Ascending aorta (tissue), 2 donors: ENCODE measurements around the gene MAMLD1. TPM values are rescaled to one million over a fixed set of nuclear protein-coding genes. Genes with fewer than 3 reads are reported as not detected.

Source experiments
- DNase-seq, 2 donors: peaks; one replicate each; pipeline ENCODE4 v3.0.0-alpha.2; 2019; ENCODE audit warnings: low spot score in 2 of 2
- H3K27ac ChIP-seq, 2 donors: fragments of 200-600 bp; sonication (generic); one replicate each; pipeline ENCODE4 v1.5.1; 2016 to 2017; ENCODE audit warnings: mild to moderate bottlenecking in 1 of 2
- H3K27me3 ChIP-seq: fragments of 200-600 bp; sonication (generic); one replicate; pipeline ENCODE4 v1.5.1; 2017
- H3K36me3 ChIP-seq, 2 donors: fragments of 200-600 bp; sonication (generic); one replicate each; pipeline ENCODE4 v1.5.1; 2016
- H3K4me1 ChIP-seq, 2 donors: fragments of 200-600 bp; sonication (generic); one replicate each; pipeline ENCODE4 v1.5.1; 2016 to 2017; ENCODE audit warnings: mild to moderate bottlenecking in 1 of 2
- H3K4me3 ChIP-seq, 2 donors: fragments of 200-600 bp; sonication (generic); one replicate each; pipeline ENCODE4 v1.5.1; 2016 to 2017; ENCODE audit warnings: mild to moderate bottlenecking in 1 of 2
- H3K9me3 ChIP-seq, 2 donors: fragments of 200-600 bp; sonication (generic); one replicate each; pipeline ENCODE4 v1.5.1; 2016
- CTCF ChIP-seq, 3 experiments: fragments of 200-600 bp in 2 of 3; fragments of 450-650 bp in 1 of 3; sonication (generic) in 2 of 3; IDR thresholded peaks; one replicate each; pipeline ENCODE4 v1.5.1; 2016 to 2019; ENCODE audit warnings: antibody characterized with exemption in 3 of 3, mild to moderate bottlenecking in 1 of 3, moderate library complexity in 1 of 3
- intact Hi-C: fragments of 100-400 bp; cut with DNase I; formaldehyde crosslinking; loops from one replicate; pipeline ENCODE4 v1.15.1; 2023
- total RNA-seq: library from RNA; depleted of rRNA; stranded (reverse); fragments of >200 nt; gene quantifications from one replicate; pipeline ENCODE4 v1.1.0, GENCODE V29; 2016

MAMLD1 gene
- total RNA-seq, 1 donor from 2014 or later, result 15.4 TPM

DNA sequence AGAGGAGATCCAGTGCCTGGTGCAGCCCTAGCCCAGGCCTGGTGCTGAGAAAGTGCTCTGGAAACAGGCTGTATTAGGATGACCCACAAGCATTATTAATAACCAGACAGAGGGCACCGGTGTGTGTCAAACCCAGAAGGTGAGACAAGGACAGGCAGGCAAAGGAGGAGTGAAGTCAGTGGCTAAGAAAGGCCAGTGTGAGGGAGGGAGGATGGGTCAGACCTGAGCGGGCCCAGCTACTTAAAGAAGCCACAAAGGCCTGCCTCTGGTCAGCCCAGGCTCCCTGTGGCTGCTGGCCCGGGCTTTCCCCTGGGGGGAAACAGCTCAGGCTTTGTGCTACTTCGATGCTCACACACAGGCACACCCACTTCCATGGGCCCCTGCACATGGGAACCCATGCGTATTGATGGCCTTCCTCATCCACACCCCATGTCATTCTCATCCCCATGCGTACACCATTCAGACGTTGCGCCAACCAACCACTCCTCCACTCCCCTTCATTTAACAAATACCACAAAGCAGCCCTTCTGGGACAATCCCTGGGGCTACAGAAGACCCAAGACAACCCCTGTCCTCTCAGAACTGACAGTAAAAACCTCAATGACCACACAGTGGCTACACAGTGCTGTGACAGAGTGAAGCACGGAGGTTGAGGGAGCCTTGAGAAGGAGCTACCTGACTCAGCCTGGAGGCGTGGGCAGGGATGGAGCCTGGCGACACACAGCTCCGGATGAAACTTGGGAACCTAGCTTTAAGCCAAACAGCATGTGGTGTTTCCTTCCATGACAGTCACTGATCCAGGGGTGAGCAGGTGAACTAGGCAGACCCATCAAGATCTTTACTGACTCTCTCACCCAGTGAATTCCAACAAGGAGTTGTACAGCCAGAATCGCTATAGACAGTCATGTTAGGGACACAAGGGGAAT is 180.4 kb downstream of the MAMLD1 start:
- intact Hi-C loops, result loop anchor here (10.0 kb wide), 1 partner anchor 179 kb away; the partner anchor contains the start of gene MAMLD1
- H3K4me1 ChIP-seq, result peaks cover 3 to 5% of the 10 kb centered on the region in 2 donors
- no peaks in the 10 kb centered on the region for H3K36me3 ChIP-seq
- no peak for TF ChIP-seq CTCF (IDR thresholded peaks at IDR 0.05)
- no peaks in the 10 kb centered on the region for H3K27me3 ChIP-seq
- no peak overlapping the region for H3K4me3 ChIP-seq
- DNase-seq, result peak in 1 of 2 donors; percentile 30
- no peak overlapping the region for H3K27ac ChIP-seq
- no peaks in the 10 kb centered on the region for H3K9me3 ChIP-seq

DNA sequence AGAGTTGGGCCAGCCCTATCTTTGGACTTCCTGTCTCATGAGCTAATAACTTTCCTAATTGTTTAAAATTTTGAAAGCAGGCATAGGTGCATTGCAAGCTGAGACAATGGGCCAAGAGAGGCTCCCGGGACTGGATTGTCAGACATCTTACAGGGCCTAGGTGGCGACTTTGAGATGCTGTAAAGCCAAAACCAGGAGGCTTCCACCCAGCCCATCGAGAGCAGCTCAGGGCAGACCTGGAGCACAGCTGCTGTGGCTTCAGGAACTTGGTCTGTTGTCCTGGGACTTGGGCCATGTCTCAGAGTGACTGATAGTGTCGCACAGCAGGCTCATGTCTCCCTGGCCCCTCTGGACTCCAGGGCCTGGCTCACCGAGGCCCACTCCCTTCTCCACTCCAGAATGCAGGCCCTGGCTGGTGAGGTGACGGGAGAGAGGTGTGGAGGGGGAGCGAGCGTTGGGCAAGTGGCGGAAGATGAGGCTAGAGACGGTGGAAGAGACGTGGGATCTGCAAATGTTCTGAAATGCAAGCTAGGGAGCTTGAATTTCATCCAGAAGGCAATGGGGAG is 181.2 kb downstream of the MAMLD1 start:
- no peak overlapping the region for H3K27ac ChIP-seq
- intact Hi-C loops, result loop anchor here (10.0 kb wide), 1 partner anchor 180 kb away; the partner anchor contains the start of gene MAMLD1
- no peak overlapping the region for H3K4me3 ChIP-seq
- H3K27me3 ChIP-seq, result no peaks in the 10 kb centered on the region
- H3K36me3 ChIP-seq, result no peaks in the 10 kb centered on the region
- DNase-seq, result peak in 1 of 2 donors; percentile 57
- H3K9me3 ChIP-seq, result no peaks in the 10 kb centered on the region
- no peak for TF ChIP-seq CTCF (IDR thresholded peaks at IDR 0.05)
- peaks cover 3 to 5% of the 10 kb centered on the region in 2 donors for H3K4me1 ChIP-seq

DNA sequence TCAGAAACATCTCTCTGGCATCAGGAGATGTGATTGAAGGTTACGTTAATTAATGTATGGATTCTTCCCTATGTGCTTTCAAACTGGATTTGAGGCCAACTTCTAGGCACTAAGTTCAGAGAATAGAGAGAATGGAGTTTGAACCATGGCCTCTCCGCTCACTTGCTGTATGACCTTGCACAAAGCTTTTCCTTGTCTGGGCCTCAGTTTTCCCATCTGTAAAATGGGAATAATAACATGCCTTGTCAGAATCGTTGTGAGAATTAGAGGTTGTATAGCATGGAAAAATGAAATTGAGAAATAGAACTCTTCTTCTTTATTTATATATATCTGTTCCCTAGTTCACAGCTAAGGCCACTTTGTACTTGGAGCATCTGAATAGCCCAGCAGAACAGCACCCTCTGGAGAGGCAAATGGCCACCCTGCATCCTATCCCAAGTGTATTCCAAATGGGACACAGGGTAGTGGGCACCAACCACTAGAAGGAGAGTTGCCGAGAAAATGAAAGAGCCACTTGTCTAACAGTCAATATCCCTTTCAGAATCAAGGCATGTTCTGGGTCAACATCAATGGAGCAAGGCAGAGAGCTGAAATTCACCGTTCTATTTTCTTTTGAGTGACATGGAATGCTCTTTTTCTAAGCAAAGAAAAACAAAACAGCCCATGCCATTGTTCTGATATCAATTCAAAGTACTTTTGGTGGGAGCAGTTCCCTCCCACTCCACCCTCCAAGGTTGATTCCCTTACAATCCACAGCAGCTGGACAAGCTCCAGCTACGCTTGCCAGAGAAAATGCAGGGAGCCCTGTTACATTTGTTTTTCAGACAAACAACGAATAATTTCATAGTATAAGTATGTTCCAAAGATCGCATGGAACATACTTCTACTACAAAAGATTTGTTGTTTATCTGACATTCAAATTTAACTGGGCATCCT is 182.0 kb downstream of the MAMLD1 start:
- peak in 1 of 2 donors; percentile 11 for DNase-seq

GRCh38 chrX:150546711-150547153 is 183.6 kb downstream of the MAMLD1 start:
- Histone ChIP-seq H3K36me3 (no peaks in the 10 kb centered on the region), H3K4me1 (peaks cover 3 to 5% of the 10 kb centered on the region in 2 donors), H3K27ac (peak overlapping the region; percentile 73 to 92), H3K27me3 (no peaks in the 10 kb centered on the region), H3K9me3 (no peaks in the 10 kb centered on the region), H3K4me3 (no peak overlapping the region)
- TF ChIP-seq CTCF (IDR thresholded peaks at IDR 0.05), result no peak
- no peak for DNase-seq
- intact Hi-C loops, result loop anchor here (1.0 to 10.0 kb wide), 4 partner anchors 22 to 182 kb away; partner anchors contain the start of genes MAMLD1 and MTM1

More for the DNA sequence above, 182.0 kb downstream of the MAMLD1 start:
- TF ChIP-seq CTCF (IDR thresholded peaks at IDR 0.05), result no peak
- peaks cover 3 to 5% of the 10 kb centered on the region in 2 donors for H3K4me1 ChIP-seq
- intact Hi-C loops, result loop anchor here (5.0 to 10.0 kb wide), 2 partner anchors 38 to 180 kb away; partner anchors contain the start of gene MAMLD1
- no peak overlapping the region for H3K4me3 ChIP-seq
- no peaks in the 10 kb centered on the region for H3K27me3 ChIP-seq
- no peaks in the 10 kb centered on the region for H3K9me3 ChIP-seq
- no peaks in the 10 kb centered on the region for H3K36me3 ChIP-seq
- H3K27ac ChIP-seq, result peak overlapping the region in 1 of 2 donors; percentile 27
